PC-9 (cell line): ENCODE data around the gene EDRF1.

Experiments used
- CTCF ChIP-seq: fragments of 200-600 bp; sonication (generic); conservative IDR thresholded peaks from 2 replicates; pipeline ENCODE4 v1.6.1; 2017; ENCODE audit warnings: mixed run types, antibody characterized with exemption, mild to moderate bottlenecking, moderate library complexity
- EZH2 ChIP-seq: fragments of 200-600 bp; sonication (generic); IDR thresholded peaks from 2 replicates; pipeline ENCODE4 v1.8.0; 2017; ENCODE audit warnings: antibody characterized with exemption, low read depth

GRCh38 chr10:125782054-125782453, 62.5 kb downstream of the EDRF1 start:
- TF ChIP-seq CTCF (no peak), EZH2 (no peak)
